Measurements from ENCODE around the gene LIMS2.

DNA sequence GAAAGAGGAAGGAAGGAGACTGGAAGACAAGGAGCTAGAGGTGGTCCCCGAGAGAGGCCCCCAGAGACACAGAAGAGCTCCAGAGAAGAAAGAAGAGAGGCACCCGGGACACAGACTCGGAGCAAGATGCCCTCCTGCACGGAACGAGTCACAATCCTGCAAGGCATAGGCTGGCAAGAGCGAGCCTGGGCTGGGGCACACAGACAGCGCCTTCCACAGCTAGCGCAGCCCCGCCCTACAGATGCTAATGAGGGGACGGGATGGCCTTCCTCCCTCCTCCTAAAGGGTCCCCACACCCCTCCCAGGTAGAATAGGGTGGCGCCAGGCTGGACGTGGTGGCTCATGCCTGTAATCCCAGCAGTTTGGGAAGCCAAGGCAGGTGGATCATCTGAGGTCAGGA is 49.2 kb downstream of the LIMS2 start:
- no peak for TF ChIP-seq FOS (IDR thresholded peaks at IDR 0.05; ENCODE audit: borderline replicate concordance, insufficient read depth, low read length)
- TF ChIP-seq, protein P1, sequence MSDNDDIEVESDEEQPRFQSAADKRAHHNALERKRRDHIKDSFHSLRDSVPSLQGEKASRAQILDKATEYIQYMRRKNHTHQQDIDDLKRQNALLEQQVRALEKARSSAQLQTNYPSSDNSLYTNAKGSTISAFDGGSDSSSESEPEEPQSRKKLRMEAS (IDR thresholded peaks at IDR 0.05; ENCODE audit: insufficient read depth, insufficient read length) = no peak
- TF ChIP-seq POLR2A (IDR thresholded peaks at IDR 0.05; ENCODE audit: low read depth, low read length) = no peak
- no peak for TF ChIP-seq EZH2 (IDR thresholded peaks at IDR 0.05; ENCODE audit: borderline replicate concordance, low read depth, low read length, severe bottlenecking)
- TF ChIP-seq MYC (IDR thresholded peaks at IDR 0.05; ENCODE audit: low read depth, low read length) = no peak
- no peak for TF ChIP-seq JUN (IDR thresholded peaks at IDR 0.05; ENCODE audit: borderline replicate concordance, insufficient read depth, insufficient read length, low read depth)
- TF ChIP-seq, protein P2, sequence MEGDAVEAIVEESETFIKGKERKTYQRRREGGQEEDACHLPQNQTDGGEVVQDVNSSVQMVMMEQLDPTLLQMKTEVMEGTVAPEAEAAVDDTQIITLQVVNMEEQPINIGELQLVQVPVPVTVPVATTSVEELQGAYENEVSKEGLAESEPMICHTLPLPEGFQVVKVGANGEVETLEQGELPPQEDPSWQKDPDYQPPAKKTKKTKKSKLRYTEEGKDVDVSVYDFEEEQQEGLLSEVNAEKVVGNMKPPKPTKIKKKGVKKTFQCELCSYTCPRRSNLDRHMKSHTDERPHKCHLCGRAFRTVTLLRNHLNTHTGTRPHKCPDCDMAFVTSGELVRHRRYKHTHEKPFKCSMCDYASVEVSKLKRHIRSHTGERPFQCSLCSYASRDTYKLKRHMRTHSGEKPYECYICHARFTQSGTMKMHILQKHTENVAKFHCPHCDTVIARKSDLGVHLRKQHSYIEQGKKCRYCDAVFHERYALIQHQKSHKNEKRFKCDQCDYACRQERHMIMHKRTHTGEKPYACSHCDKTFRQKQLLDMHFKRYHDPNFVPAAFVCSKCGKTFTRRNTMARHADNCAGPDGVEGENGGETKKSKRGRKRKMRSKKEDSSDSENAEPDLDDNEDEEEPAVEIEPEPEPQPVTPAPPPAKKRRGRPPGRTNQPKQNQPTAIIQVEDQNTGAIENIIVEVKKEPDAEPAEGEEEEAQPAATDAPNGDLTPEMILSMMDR (IDR thresholded peaks at IDR 0.05; ENCODE audit: extremely low read depth in 1 of 2, insufficient read depth in 1 of 2, low read depth in 1 of 2, low read length in 2 of 2) = no peak
- no peak for TF ChIP-seq POLR2AphosphoS5 (IDR thresholded peaks at IDR 0.05; ENCODE audit: insufficient read depth, low read depth, low read length)
- TF ChIP-seq GATA2 (IDR thresholded peaks at IDR 0.05; ENCODE audit: insufficient read depth, insufficient read length, low read depth, low read length) = no peak
